ENCODE results near the gene GJC2.

GJC2 gene

GRCh38 chr1:228208831-228209551, 59.3 kb downstream of the GJC2 start:
- Histone ChIP-seq H3K4me1 (ENCODE audit: insufficient read depth, low read length) (peaks cover 8% of the 10 kb centered on the region), H3K9ac (ENCODE audit: low read depth, low read length) (no peak overlapping the region), H3K27me3 (ENCODE audit: insufficient read depth, low read length, poor library complexity) (no peaks in the 10 kb centered on the region), H3K4me3 (ENCODE audit: low read depth in 1 of 2, low read length in 2 of 2) (no peak overlapping the region), H3K36me3 (ENCODE audit: insufficient read depth, low read length) (no peaks in the 10 kb centered on the region), H3K27ac (ENCODE audit: low read length) (no peak overlapping the region), H3K4me2 (ENCODE audit: insufficient read depth, low read length) (no peak overlapping the region), H4K20me1 (ENCODE audit: insufficient read depth, low read length) (peaks cover 8% of the 10 kb centered on the region), H3K9me3 (ENCODE audit: insufficient read depth, low read length, severe bottlenecking) (no peaks in the 10 kb centered on the region), H3K79me2 (ENCODE audit: insufficient read depth, low read length) (peaks cover 3% of the 10 kb centered on the region; the same call in 1 of the 2 replicates), H2AFZ (ENCODE audit: low read depth, low read length) (no peak overlapping the region)
- no peak for DNase-seq
- TF ChIP-seq CTCF (IDR thresholded peaks at IDR 0.05; ENCODE audit: borderline replicate concordance, extremely low read depth, low read length, poor library complexity, severe bottlenecking) (no peak), EZH2 (IDR thresholded peaks at IDR 0.05; ENCODE audit: borderline replicate concordance, low read depth, low read length, severe bottlenecking) (no peak)
- no peak for ATAC-seq (ENCODE audit: insufficient read depth, low read depth)

Measured in DND-41 (cell line).